H1 (cell line): ENCODE data around the gene TLR1. TPM values are rescaled to one million over a fixed set of nuclear protein-coding genes. Genes with fewer than 3 reads are reported as not detected.

Experiments
- RNF2 ChIP-seq: fragments of 200-900, 300-1000 bp; sonication (generic); IDR thresholded peaks from 2 replicates; pipeline ENCODE4 v1.7.1; 2016; ENCODE audit warnings: borderline replicate concordance, low read depth, mild to moderate bottlenecking, antibody characterized with exemption, low read length; ENCODE audit not compliant: poor library complexity, severe bottlenecking; ENCODE audit errors: missing control alignments
- polyA plus RNA-seq, 7 experiments: library from polyadenylated mRNA; depleted of rRNA in 3 of 7; stranded (reverse) in 5 of 7; unstranded in 2 of 7; fragments of >200 nt in 5 of 7; fragments of 200-250 nt in 2 of 7; gene quantifications; 1 replicate in 5 of 7; 2 replicates in 1 of 7; 4 replicates in 1 of 7; pipeline versions ENCODE4 v1.2.1 to v1.2.3, GENCODE V29; 2011 to 2013; ENCODE audit warnings: missing spikeins in 2 of 7, mixed read lengths in 2 of 7
- total RNA-seq: library from RNA; stranded (reverse); fragmentation: NEBNext Ultra II Directional; extraction: Animal tissue kit (Norgen Biotek cat#: 25700); gene quantifications from 2 replicates; pipeline ENCODE4 v1.2.1, GENCODE V29; 2021
- TF ChIP-seq, protein P1 (sequence below): IDR thresholded peaks from 2 replicates; pipeline ENCODE4 v1.6.1; 2012; ENCODE audit warnings: low read length, inconsistent platforms

Gene TLR1
- total and polyA plus RNA-seq, 2 of the 8 experiments (the other 6 are each of a cell fraction or from before 2014, with no cell fraction given): not detected

DNA sequence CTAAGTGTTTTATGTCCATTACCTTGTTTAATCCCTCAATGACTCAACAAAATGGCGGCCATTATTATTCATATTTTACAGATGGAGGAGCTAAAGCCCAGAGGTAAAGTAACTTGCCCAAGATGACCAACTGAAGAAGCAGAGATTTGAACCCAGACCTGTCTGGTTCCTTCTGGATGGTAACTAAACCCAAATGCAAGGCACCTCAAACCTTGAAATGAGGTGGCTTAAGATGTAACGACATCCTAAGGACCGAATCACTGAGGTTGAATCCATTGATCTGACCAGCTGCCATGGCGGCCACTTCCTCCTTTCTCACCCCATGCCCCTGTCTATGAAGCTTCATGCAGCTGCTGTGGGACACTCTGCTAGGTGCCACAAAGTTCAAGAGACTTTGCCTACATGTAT lies 22.7 kb downstream of the TLR1 start (continued):
- TF ChIP-seq, protein P1, sequence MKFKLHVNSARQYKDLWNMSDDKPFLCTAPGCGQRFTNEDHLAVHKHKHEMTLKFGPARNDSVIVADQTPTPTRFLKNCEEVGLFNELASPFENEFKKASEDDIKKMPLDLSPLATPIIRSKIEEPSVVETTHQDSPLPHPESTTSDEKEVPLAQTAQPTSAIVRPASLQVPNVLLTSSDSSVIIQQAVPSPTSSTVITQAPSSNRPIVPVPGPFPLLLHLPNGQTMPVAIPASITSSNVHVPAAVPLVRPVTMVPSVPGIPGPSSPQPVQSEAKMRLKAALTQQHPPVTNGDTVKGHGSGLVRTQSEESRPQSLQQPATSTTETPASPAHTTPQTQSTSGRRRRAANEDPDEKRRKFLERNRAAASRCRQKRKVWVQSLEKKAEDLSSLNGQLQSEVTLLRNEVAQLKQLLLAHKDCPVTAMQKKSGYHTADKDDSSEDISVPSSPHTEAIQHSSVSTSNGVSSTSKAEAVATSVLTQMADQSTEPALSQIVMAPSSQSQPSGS: no peak
- TF ChIP-seq RNF2: no peak
